WTC11 (cell line): ENCODE measurements around the gene BROX. TPM values are rescaled to one million over a fixed set of nuclear protein-coding genes. Genes with fewer than 3 reads are reported as not detected.

Source experiments
- ATAC-seq: fragments of 200-7000 bp; cut with Tn5 transposase; 2 replicates; pipeline ENCODE4 v1.10.0; 2021; ENCODE audit warnings: mild to moderate bottlenecking, moderate library complexity
- CTCF ChIA-PET: fragments of 300-600 bp; sonication (Branson Sonifier 250); formaldehyde crosslinking; loops from one replicate; lab custom pipeline; 2021; ENCODE audit warnings: antibody characterized with exemption; lab: Charles Lee
- POLR2A ChIA-PET: fragments of 350-600 bp; sonication (Branson Sonifier 250); formaldehyde crosslinking; loops from one replicate; lab custom pipeline; 2021; ENCODE audit warnings: antibody characterized with exemption; lab: Charles Lee
- DNase-seq: peaks from one replicate; pipeline ENCODE4 v3.0.0; 2021; ENCODE audit warnings: low spot score
- H3K27ac Mint-ChIP-seq: 2 replicates; pipeline ENCODE4 v1.8.0; 2021; ENCODE audit warnings: mixed read lengths
- H3K27me3 Mint-ChIP-seq: 2 replicates; pipeline ENCODE4 v1.8.0; 2021; ENCODE audit warnings: low read depth, mild to moderate bottlenecking, moderate library complexity, mixed read lengths
- H3K36me3 Mint-ChIP-seq: 2 replicates; pipeline ENCODE4 v1.8.0; 2021; ENCODE audit warnings: mixed read lengths
- H3K4me1 Mint-ChIP-seq: 2 replicates; pipeline ENCODE4 v1.8.0; 2022; ENCODE audit warnings: mixed read lengths
- H3K4me3 Mint-ChIP-seq: 2 replicates; pipeline ENCODE4 v1.8.0; 2021; ENCODE audit warnings: mild to moderate bottlenecking, moderate library complexity, mixed read lengths
- H3K9me3 Mint-ChIP-seq: 2 replicates; pipeline ENCODE4 v1.8.0; 2021; ENCODE audit warnings: mixed read lengths
- AR ChIP-seq: fragments of 250-450 bp; sonication (Bioruptor Pico); IDR thresholded peaks from 2 replicates; pipeline ENCODE4 v1.9.0; 2021; ENCODE audit warnings: mild to moderate bottlenecking
- ATF3 ChIP-seq: sonication (generic); formaldehyde crosslinking; conservative IDR thresholded peaks from 2 replicates; pipeline ENCODE4 v1.8.1; 2022; ENCODE audit warnings: mild to moderate bottlenecking, missing genetic modification reagents
- CBFB ChIP-seq: sonication (generic); formaldehyde crosslinking; IDR thresholded peaks from 2 replicates; pipeline ENCODE4 v1.8.1; 2022; ENCODE audit warnings: mild to moderate bottlenecking, low read depth, missing genetic modification reagents
- CTCF ChIP-seq: fragments of 200-600 bp; IDR thresholded peaks from 2 replicates; pipeline ENCODE4 v1.8.0; 2022; ENCODE audit warnings: antibody characterized with exemption
- E2F5 ChIP-seq: sonication (generic); formaldehyde crosslinking; IDR thresholded peaks from 2 replicates; pipeline ENCODE4 v1.8.1; 2022; ENCODE audit warnings: mild to moderate bottlenecking, moderate library complexity, missing genetic modification reagents
- ERG ChIP-seq: fragments of 250-450 bp; sonication (Bioruptor Pico); IDR thresholded peaks from 2 replicates; pipeline ENCODE4 v1.8.0; 2021; ENCODE audit warnings: mild to moderate bottlenecking
- ETV6 ChIP-seq: sonication (generic); formaldehyde crosslinking; IDR thresholded peaks from 2 replicates; pipeline ENCODE4 v1.8.1; 2022; ENCODE audit warnings: mild to moderate bottlenecking, missing genetic modification reagents
- IRF1 ChIP-seq: sonication (generic); formaldehyde crosslinking; IDR thresholded peaks from 2 replicates; pipeline ENCODE4 v1.8.0; 2023; ENCODE audit warnings: missing genetic modification reagents
- JUN ChIP-seq: sonication (generic); formaldehyde crosslinking; IDR thresholded peaks from 2 replicates; pipeline ENCODE4 v1.8.0; 2023; ENCODE audit warnings: mild to moderate bottlenecking, missing genetic modification reagents
- NFYB ChIP-seq: sonication (generic); formaldehyde crosslinking; conservative IDR thresholded peaks from 2 replicates; pipeline ENCODE4 v1.8.0; 2022; ENCODE audit warnings: low read depth, missing genetic modification reagents
- NR2C2 ChIP-seq: sonication (generic); formaldehyde crosslinking; IDR thresholded peaks from 2 replicates; pipeline ENCODE4 v1.8.0; 2022; ENCODE audit warnings: mild to moderate bottlenecking, missing genetic modification reagents
- OVOL2 ChIP-seq: fragments of 250-450 bp; sonication (Bioruptor Pico); IDR thresholded peaks from 2 replicates; pipeline ENCODE4 v1.9.0; 2021; ENCODE audit warnings: mild to moderate bottlenecking, borderline replicate concordance
- PRRX2 ChIP-seq: fragments of 250-450 bp; sonication (Bioruptor Pico); IDR thresholded peaks from 2 replicates; pipeline ENCODE4 v1.8.0; 2021; ENCODE audit warnings: mild to moderate bottlenecking
- SMAD3 ChIP-seq: sonication (generic); formaldehyde crosslinking; IDR thresholded peaks from 2 replicates; pipeline ENCODE4 v1.8.0; 2022; ENCODE audit warnings: missing genetic modification reagents, mild to moderate bottlenecking, borderline replicate concordance
- SMAD4 ChIP-seq: sonication (generic); formaldehyde crosslinking; IDR thresholded peaks from 2 replicates; pipeline ENCODE4 v1.8.0; 2022; ENCODE audit warnings: mild to moderate bottlenecking, missing genetic modification reagents
- SOX15 ChIP-seq: fragments of 250-450 bp; sonication (Bioruptor Pico); IDR thresholded peaks from 2 replicates; pipeline ENCODE4 v1.9.0; 2021; ENCODE audit warnings: mild to moderate bottlenecking
- SP1 ChIP-seq: sonication (generic); formaldehyde crosslinking; conservative IDR thresholded peaks from 2 replicates; pipeline ENCODE4 v1.8.1; 2022; ENCODE audit warnings: missing genetic modification reagents
- STAT6 ChIP-seq: sonication (generic); formaldehyde crosslinking; conservative IDR thresholded peaks from 2 replicates; pipeline ENCODE4 v1.8.1; 2023; ENCODE audit warnings: mild to moderate bottlenecking, low read depth, missing genetic modification reagents, moderate library complexity
- TCF7 ChIP-seq: sonication (generic); formaldehyde crosslinking; IDR thresholded peaks from 2 replicates; pipeline ENCODE4 v1.8.0; 2022; ENCODE audit warnings: mild to moderate bottlenecking, low read depth, missing genetic modification reagents, moderate library complexity
- TEAD1 ChIP-seq: sonication (generic); formaldehyde crosslinking; IDR thresholded peaks from 2 replicates; pipeline ENCODE4 v1.8.0; 2022; ENCODE audit warnings: mild to moderate bottlenecking, missing genetic modification reagents
- USF1 ChIP-seq: sonication (generic); formaldehyde crosslinking; IDR thresholded peaks from 2 replicates; pipeline ENCODE4 v1.8.0; 2022; ENCODE audit warnings: mild to moderate bottlenecking, missing genetic modification reagents
- ZNF121 ChIP-seq: sonication (generic); formaldehyde crosslinking; IDR thresholded peaks from 2 replicates; pipeline ENCODE4 v1.8.0; 2023; ENCODE audit warnings: missing genetic modification reagents
- ZNF232 ChIP-seq: sonication (generic); formaldehyde crosslinking; IDR thresholded peaks from 2 replicates; pipeline ENCODE4 v1.8.0; 2022; ENCODE audit warnings: mild to moderate bottlenecking, missing genetic modification reagents
- ZNF317 ChIP-seq: sonication (generic); formaldehyde crosslinking; IDR thresholded peaks from 2 replicates; pipeline ENCODE4 v1.8.1; 2023; ENCODE audit warnings: low read depth, mild to moderate bottlenecking, moderate library complexity, missing genetic modification reagents, borderline replicate concordance
- total RNA-seq: library from RNA; stranded (reverse); gene quantifications from 3 replicates; pipeline ENCODE4 v1.2.3, GENCODE V29; 2021

BROX gene
- total RNA-seq, 1 experiment from 2014 or later, result 27.1 TPM

GRCh38 chr1:222783051-222783450, 70.7 kb downstream of the BROX start:
- Mint-ChIP-seq H3K27me3 (peaks cover 29% of the 10 kb centered on the region), H3K36me3 (no peaks in the 10 kb centered on the region), H3K27ac (no peak overlapping the region), H3K9me3 (no peaks in the 10 kb centered on the region), H3K4me3 (no peak overlapping the region), H3K4me1 (no peaks in the 10 kb centered on the region)
- DNase-seq, result no peak
- ATAC-seq, result no peak
- POLR2A ChIA-PET, result no interaction called here
- TF ChIP-seq SP1 (CRISPR knock-in tag) (no peak), SMAD4 (CRISPR knock-in tag) (no peak), NFYB (no peak), OVOL2 (no peak), CBFB (no peak), SMAD3 (CRISPR knock-in tag) (no peak), USF1 (CRISPR knock-in tag) (no peak), ERG (CRISPR knock-in tag) (no peak), JUN (CRISPR knock-in tag) (no peak), IRF1 (CRISPR knock-in tag) (no peak), PRRX2 (CRISPR knock-in tag) (no peak), TCF7 (CRISPR knock-in tag) (no peak), NR2C2 (CRISPR knock-in tag) (no peak), SOX15 (CRISPR knock-in tag) (no peak), E2F5 (CRISPR knock-in tag) (no peak), ETV6 (CRISPR knock-in tag) (no peak), AR (no peak), ZNF121 (CRISPR knock-in tag) (no peak)
- CTCF ChIA-PET, result no interaction called here

- H3K9me3 Mint-ChIP-seq, result no peaks in the 10 kb centered on the region
- POLR2A ChIA-PET, result no interaction called here
- peaks cover 30% of the 10 kb centered on the region for H3K27me3 Mint-ChIP-seq
- CTCF ChIA-PET, result no interaction called here
- DNase-seq, result no peak
- TF ChIP-seq ZNF317 (CRISPR knock-in tag) (no peak), ATF3 (CRISPR knock-in tag) (no peak), STAT6 (no peak), JUN (CRISPR knock-in tag) (no peak), ZNF232 (CRISPR knock-in tag) (no peak), CBFB (no peak), CTCF (no peak), TEAD1 (no peak)
- TF ChIP-seq, all 79 proteins: peak for 0
- Mint-ChIP-seq H3K36me3 (no peaks in the 10 kb centered on the region), H3K4me3 (no peak overlapping the region), H3K4me1 (no peaks in the 10 kb centered on the region), H3K27ac (no peak overlapping the region)
- no peak for ATAC-seq
Measured at GRCh38 chr1:222784371-222784770, 72.0 kb downstream of the BROX start.
